DOHH2 (cell line): ENCODE measurements around the gene PPM1H.
"Not testable (repeated sequence)": the region's sequence is repeated elsewhere in the genome, so short reads cannot be mapped to it uniquely, and the experiment has no call there.

Experiments used
- H3F3A ChIP-seq: fragments of 200-600 bp; sonication (generic), shearing (Covaris generic); 2 replicates; pipeline ENCODE4 v1.6.0; 2016; ENCODE audit warnings: antibody characterized with exemption, mild to moderate bottlenecking; ENCODE audit not compliant: control insufficient read depth, insufficient read depth
- H3K27ac ChIP-seq: fragments of 200-600 bp; sonication (generic); 2 replicates; pipeline ENCODE4 v1.5.1; 2014; ENCODE audit warnings: low read depth, mild to moderate bottlenecking, low read length, moderate library complexity
- H3K27me3 ChIP-seq: fragments of 200-600 bp; sonication (generic); 2 replicates; pipeline ENCODE4 v1.6.1; 2014; ENCODE audit warnings: mild to moderate bottlenecking, low read length, mixed read lengths; ENCODE audit not compliant: control insufficient read depth
- H3K36me3 ChIP-seq: fragments of 200-600 bp; sonication (generic); 2 replicates; pipeline ENCODE4 v1.6.1; 2014; ENCODE audit warnings: mild to moderate bottlenecking, low read length, moderate library complexity, mixed read lengths; ENCODE audit not compliant: control insufficient read depth
- H3K4me1 ChIP-seq: fragments of 200-600 bp; sonication (generic); 2 replicates; pipeline ENCODE4 v1.6.1; 2014; ENCODE audit warnings: mild to moderate bottlenecking, low read length, mixed read lengths; ENCODE audit not compliant: control insufficient read depth
- H3K4me2 ChIP-seq: fragments of 200-600 bp; sonication (generic); 2 replicates; pipeline ENCODE4 v1.6.0; 2014; ENCODE audit warnings: mild to moderate bottlenecking, low read length, moderate library complexity
- H3K4me3 ChIP-seq: fragments of 200-600 bp; sonication (generic); 2 replicates; pipeline ENCODE4 v1.5.1; 2014; ENCODE audit warnings: mild to moderate bottlenecking, low read length, mixed read lengths
- H3K79me2 ChIP-seq: fragments of 200-600 bp; sonication (generic); 2 replicates; pipeline ENCODE4 v1.6.1; 2014; ENCODE audit warnings: mild to moderate bottlenecking, low read length, mixed read lengths; ENCODE audit not compliant: control insufficient read depth
- H3K9me2 ChIP-seq: fragments of 200-600 bp; sonication (generic); replicated peaks from 2 replicates; pipeline ENCODE4 v1.6.1; 2014; ENCODE audit warnings: mild to moderate bottlenecking, low read length, mixed read lengths; ENCODE audit not compliant: control insufficient read depth
- H3K9me3 ChIP-seq: fragments of 200-600 bp; sonication (generic); 2 replicates; pipeline ENCODE4 v1.6.1; 2014; ENCODE audit warnings: antibody characterized with exemption, low read length, mixed read lengths; ENCODE audit not compliant: control insufficient read depth, insufficient read depth
- H4K20me1 ChIP-seq: fragments of 200-600 bp; sonication (generic); 2 replicates; pipeline ENCODE4 v1.6.0; 2014; ENCODE audit warnings: low read depth, mild to moderate bottlenecking, antibody characterized with exemption, low read length, moderate library complexity; ENCODE audit not compliant: control insufficient read depth, insufficient read depth
- EZH2phosphoT487 ChIP-seq: fragments of 200-600 bp; sonication (generic); IDR thresholded peaks from 2 replicates; pipeline ENCODE4 v1.6.1; 2017; ENCODE audit warnings: borderline replicate concordance, mild to moderate bottlenecking, antibody characterized with exemption, low read length, moderate library complexity, mixed read lengths
- TF ChIP-seq, protein P1 (sequence below): fragments of 200-600 bp; sonication (generic); IDR thresholded peaks from one replicate; pipeline ENCODE4 v1.5.1; 2014; ENCODE audit warnings: antibody characterized with exemption, mild to moderate bottlenecking, low read depth, low read length; ENCODE audit not compliant: poor library complexity, severe bottlenecking

PPM1H gene

DNA sequence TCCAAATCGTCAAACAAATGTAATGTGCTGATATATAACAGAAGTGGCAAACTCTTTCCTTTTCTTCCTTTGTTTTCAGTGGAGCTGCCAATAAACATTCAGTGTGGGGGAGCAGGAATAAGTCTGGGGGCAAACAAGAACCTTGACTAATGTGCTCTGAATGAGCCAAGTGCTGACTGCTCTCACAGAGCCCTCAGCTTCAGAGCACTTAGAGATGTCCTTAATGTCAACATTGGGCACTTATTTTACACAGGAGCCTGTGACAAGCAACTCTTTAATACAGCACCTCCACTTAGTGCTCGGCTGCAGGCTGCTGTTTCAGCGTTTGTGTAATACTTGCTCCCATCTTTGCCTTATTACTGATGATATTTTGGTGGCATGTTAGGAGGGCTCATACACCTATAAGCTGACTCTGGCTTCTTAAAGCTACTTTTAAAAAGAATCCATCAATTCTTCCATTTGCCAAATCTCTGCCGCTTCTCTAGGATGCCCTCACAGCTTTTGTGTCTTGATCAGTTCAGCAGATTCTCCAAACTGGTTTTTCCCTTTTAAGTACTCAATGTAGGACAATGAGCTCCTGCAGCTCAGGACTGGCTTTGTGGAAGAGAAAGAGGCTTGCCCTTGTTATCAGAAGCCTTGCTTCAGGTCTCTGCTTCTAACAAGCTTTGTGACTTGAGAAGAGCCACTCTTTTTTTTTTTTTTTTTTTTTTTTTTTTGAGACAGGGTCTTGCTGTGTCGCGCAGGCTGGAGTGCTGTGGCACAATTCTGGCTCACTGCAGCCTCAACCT is 261.7 kb downstream of the PPM1H start:
- Histone ChIP-seq H3K4me3 (no peak overlapping the region), H3K79me2 (no peaks in the 10 kb centered on the region), H3K27ac (no peak overlapping the region), H3K4me2 (no peak overlapping the region), H4K20me1 (no peaks in the 10 kb centered on the region), H3K36me3 (no peaks in the 10 kb centered on the region), H3F3A (no peaks in the 10 kb centered on the region), H3K9me3 (peaks cover 15% of the 10 kb centered on the region; the same call in 1 of the 2 replicates), H3K27me3 (no peaks in the 10 kb centered on the region), H3K4me1 (no peaks in the 10 kb centered on the region), H3K9me2 (no peaks in the 10 kb centered on the region)
- TF ChIP-seq, protein P1, sequence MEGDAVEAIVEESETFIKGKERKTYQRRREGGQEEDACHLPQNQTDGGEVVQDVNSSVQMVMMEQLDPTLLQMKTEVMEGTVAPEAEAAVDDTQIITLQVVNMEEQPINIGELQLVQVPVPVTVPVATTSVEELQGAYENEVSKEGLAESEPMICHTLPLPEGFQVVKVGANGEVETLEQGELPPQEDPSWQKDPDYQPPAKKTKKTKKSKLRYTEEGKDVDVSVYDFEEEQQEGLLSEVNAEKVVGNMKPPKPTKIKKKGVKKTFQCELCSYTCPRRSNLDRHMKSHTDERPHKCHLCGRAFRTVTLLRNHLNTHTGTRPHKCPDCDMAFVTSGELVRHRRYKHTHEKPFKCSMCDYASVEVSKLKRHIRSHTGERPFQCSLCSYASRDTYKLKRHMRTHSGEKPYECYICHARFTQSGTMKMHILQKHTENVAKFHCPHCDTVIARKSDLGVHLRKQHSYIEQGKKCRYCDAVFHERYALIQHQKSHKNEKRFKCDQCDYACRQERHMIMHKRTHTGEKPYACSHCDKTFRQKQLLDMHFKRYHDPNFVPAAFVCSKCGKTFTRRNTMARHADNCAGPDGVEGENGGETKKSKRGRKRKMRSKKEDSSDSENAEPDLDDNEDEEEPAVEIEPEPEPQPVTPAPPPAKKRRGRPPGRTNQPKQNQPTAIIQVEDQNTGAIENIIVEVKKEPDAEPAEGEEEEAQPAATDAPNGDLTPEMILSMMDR: no peak
- TF ChIP-seq EZH2phosphoT487: no peak

DNA sequence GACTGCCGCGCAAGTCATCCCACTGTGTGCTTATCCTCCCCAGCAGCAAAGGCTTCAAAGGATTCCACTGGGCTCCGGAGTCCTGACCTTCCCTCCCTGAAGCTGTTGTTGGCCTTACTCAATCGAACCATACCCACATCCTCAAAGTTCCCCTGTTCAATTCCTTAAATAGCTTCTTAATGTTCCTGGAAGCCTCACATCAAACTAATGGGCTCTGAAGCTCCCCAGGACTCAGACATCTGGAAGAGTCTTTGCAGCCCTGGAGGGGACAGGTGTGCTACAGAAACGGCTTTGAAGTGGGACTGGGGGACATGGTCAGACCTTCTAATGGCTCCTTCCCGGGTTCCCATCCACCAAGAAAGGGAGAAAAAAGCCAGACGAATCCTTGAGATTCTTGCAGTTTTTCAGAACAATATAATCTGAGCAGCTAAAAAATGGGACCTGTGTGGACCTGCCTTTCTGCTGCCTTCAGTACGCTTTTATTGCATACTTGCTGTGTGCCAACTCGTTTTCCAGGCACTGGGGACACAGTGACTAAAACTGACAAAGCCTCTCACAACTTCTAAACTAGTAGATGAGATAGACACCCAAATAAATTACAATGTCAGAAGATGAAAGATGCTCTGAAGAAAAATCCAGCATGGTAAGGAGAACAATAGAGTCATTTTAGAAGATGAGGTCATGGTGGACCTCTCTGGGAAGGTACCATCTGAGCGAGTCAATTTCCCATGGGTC is 263.8 kb downstream of the PPM1H start:
- no peak overlapping the region for H3K4me2 ChIP-seq
- no peaks in the 10 kb centered on the region for H3F3A ChIP-seq
- H4K20me1 ChIP-seq: no peaks in the 10 kb centered on the region
- no peaks in the 10 kb centered on the region for H3K9me2 ChIP-seq
- no peaks in the 10 kb centered on the region for H3K27me3 ChIP-seq
- peaks cover 2% of the 10 kb centered on the region; the same call in 1 of the 2 replicates for H3K9me3 ChIP-seq
- no peak overlapping the region for H3K27ac ChIP-seq
- H3K4me1 ChIP-seq: no peaks in the 10 kb centered on the region
- no peak overlapping the region for H3K4me3 ChIP-seq
- H3K79me2 ChIP-seq: no peaks in the 10 kb centered on the region
- TF ChIP-seq EZH2phosphoT487: no peak
- TF ChIP-seq, protein P1: no peak
- no peaks in the 10 kb centered on the region for H3K36me3 ChIP-seq

DNA sequence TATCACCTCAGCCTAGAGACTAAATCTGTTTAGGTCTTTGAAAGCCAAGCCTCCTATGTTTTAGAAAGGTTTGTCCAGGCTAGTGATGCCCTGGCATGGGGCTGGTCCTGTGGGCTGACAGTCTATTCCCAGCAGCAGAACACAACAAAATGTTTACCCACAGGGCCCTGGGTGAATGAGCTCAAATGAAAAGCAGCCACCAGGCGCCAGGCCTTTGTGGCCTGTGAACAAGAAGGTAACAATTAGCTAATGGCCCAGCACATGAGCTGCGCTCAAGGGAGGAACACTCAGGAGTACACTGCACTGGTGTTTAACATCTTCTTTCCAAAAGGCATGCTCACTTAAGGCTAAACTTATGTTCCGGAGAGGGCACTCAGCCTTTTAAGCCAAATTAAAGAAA is 266.2 kb downstream of the PPM1H start:
- H3K4me1 ChIP-seq: no peaks in the 10 kb centered on the region
- H3K27me3 ChIP-seq: no peaks in the 10 kb centered on the region
- H3F3A ChIP-seq: no peaks in the 10 kb centered on the region
- H3K27ac ChIP-seq: no peak overlapping the region
- H3K36me3 ChIP-seq: no peaks in the 10 kb centered on the region
- H3K9me3 ChIP-seq: no peaks in the 10 kb centered on the region
- H4K20me1 ChIP-seq: no peaks in the 10 kb centered on the region
- TF ChIP-seq EZH2phosphoT487: no peak
- TF ChIP-seq, protein P1: no peak
- no peaks in the 10 kb centered on the region for H3K9me2 ChIP-seq
- H3K79me2 ChIP-seq: no peaks in the 10 kb centered on the region
- H3K4me3 ChIP-seq: no peak overlapping the region
- H3K4me2 ChIP-seq: no peak overlapping the region

DNA sequence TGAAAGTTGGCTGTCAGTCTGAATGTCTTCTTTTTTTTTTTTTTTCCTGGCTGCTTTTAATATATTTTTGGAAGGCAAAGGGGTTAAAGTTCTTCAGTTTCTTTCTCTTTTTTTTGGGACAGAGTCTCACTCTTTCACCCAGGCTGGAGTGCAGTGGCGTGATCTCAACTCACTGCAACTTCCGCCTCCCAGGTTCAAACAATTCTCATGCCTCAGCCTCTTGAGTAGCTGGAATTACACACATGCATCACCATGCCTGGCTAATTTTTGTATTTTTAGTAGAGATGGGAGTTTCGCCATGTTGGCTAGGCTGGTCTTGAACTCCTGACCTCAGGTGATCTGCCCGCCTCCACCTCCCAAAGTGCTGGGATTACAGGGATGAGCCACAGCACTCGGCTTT is 270.0 kb downstream of the PPM1H start:
- not testable (repeated sequence) for H3K9me3 ChIP-seq, H3K9me2 ChIP-seq

More for the DNA sequence above, 270.0 kb downstream of the PPM1H start:
- H3K4me3 ChIP-seq, H4K20me1 ChIP-seq, H3F3A ChIP-seq, H3K4me2 ChIP-seq, H3K4me1 ChIP-seq, H3K27ac ChIP-seq, H3K27me3 ChIP-seq, H3K36me3 ChIP-seq, H3K79me2 ChIP-seq: not testable (repeated sequence)
